ENCODE measurements around the gene SORD.
"Not testable (repeated sequence)": the region's sequence is repeated elsewhere in the genome, so short reads cannot be mapped to it uniquely, and the experiment has no call there.

The SORD gene

GRCh38 chr15:45100884-45101625 lies 78.1 kb downstream of the SORD start:
- no peak for DNase-seq

- no peak for DNase-seq
Observed at GRCh38 chr15:45101749-45102148, 78.8 kb downstream of the SORD start.

GRCh38 chr15:45102226-45102625 lies 79.2 kb downstream of the SORD start:
- no peak for DNase-seq

GRCh38 chr15:45104170-45104569 lies 81.2 kb downstream of the SORD start:
- not testable (repeated sequence) for DNase-seq

- DNase-seq, result no peak
Observed at GRCh38 chr15:45105586-45105985, 82.6 kb downstream of the SORD start.

- DNase-seq, result no peak
Observed at GRCh38 chr15:45106002-45106790, 83.2 kb downstream of the SORD start.

GRCh38 chr15:45107941-45108630 lies 85.1 kb downstream of the SORD start:
- no peak for DNase-seq

- DNase-seq, result no peak
Observed at GRCh38 chr15:45110256-45110820, 87.3 kb downstream of the SORD start.

GRCh38 chr15:45111390-45112142 lies 88.6 kb downstream of the SORD start:
- no peak for DNase-seq

GRCh38 chr15:45112143-45112590 lies 89.2 kb downstream of the SORD start:
- no peak for DNase-seq

GRCh38 chr15:45112591-45113379 lies 89.8 kb downstream of the SORD start:
- no peak for DNase-seq

- no peak for DNase-seq
Observed at GRCh38 chr15:45113380-45113990, 90.5 kb downstream of the SORD start.

- DNase-seq, result no peak
Observed at GRCh38 chr15:45114076-45114750, 91.2 kb downstream of the SORD start, which contains the start of the genes DUOX2 and DUOXA2. Gene DUOX2 (minus strand): TSS chr15:45114172. CDS start chr15:45113411, 761 bp downstream. Gene DUOXA2 (plus strand): TSS chr15:45114326. CDS start chr15:45114606, 280 bp downstream.

- no peak for DNase-seq
Observed at GRCh38 chr15:45114751-45115085, 91.7 kb downstream of the SORD start.

GRCh38 chr15:45115312-45115820 lies 92.4 kb downstream of the SORD start:
- DNase-seq, result no peak

GRCh38 chr15:45116006-45116481 lies 93.0 kb downstream of the SORD start:
- no peak for DNase-seq

GRCh38 chr15:45116482-45117307 lies 93.7 kb downstream of the SORD start:
- no peak for DNase-seq

- no peak for DNase-seq
Observed at GRCh38 chr15:45117308-45118130, 94.5 kb downstream of the SORD start.

Measured in stimulated activated CD4-positive, alpha-beta T cell treated with anti-CD3 and anti-CD28 coated beads, Interleukin-12 subunit alpha, Interleukin-12 subunit beta, amount 100 ng/mL, for 4 hours (primary cell).